Endothelial cell of umbilical vein (primary cell): Measurements from ENCODE around the gene ADAMTS19. TPM values are rescaled to one million over a fixed set of nuclear protein-coding genes. Genes with fewer than 3 reads are reported as not detected.

Experiments used
- BruUV-seq: library from RNA; stranded (reverse); fragments of 400-500 nt; replicated peaks from 2 replicates; lab custom pipeline; 2021; lab: Mats Ljungman, UMichigan
- CTCF ChIA-PET: fragments of 300-600, 350-600 bp; sonication (Branson Sonifier 250); formaldehyde crosslinking; loops from one replicate; lab custom pipeline; 2021; ENCODE audit warnings: antibody characterized with exemption, inconsistent platforms; lab: Charles Lee
- POLR2A ChIA-PET: fragments of 300-600, 350-600 bp; sonication (Branson Sonifier 250); formaldehyde crosslinking; loops from one replicate; lab custom pipeline; 2021; ENCODE audit warnings: antibody characterized with exemption, inconsistent platforms; lab: Charles Lee
- DNase-seq: peaks from one replicate; pipeline ENCODE4 v3.0.0-alpha.2; 2011; ENCODE audit warnings: low read depth, low spot score
- FAIRE-seq: peaks from 2 replicates; lab custom pipeline; 2011; peaks lifted over from hg19 to GRCh38; lab: Jason Lieb, UNC
- H2AFZ ChIP-seq: 2 replicates; pipeline ENCODE4 v1.6.0; 2012; ENCODE audit warnings: low read depth, low read length, control low read depth, inconsistent platforms
- H3K27ac ChIP-seq: 2 replicates; pipeline ENCODE4 v1.5.1; 2011; ENCODE audit warnings: low read depth, mild to moderate bottlenecking, control low read depth, low read length, moderate library complexity; ENCODE audit not compliant: insufficient read depth
- H3K27me3 ChIP-seq, 2 experiments: 2 replicates each; pipeline versions ENCODE4 v1.6.0 to v1.6.1; 2011; ENCODE audit warnings: low read length in 2 of 2, mixed read lengths in 1 of 2; ENCODE audit not compliant: control insufficient read depth in 2 of 2, insufficient read depth in 2 of 2
- H3K36me3 ChIP-seq, 2 experiments: 2 replicates in 1 of 2; 3 replicates in 1 of 2; pipeline ENCODE4 v1.5.1; 2011; ENCODE audit warnings: low read length in 2 of 2, mild to moderate bottlenecking in 1 of 2, moderate library complexity in 1 of 2; ENCODE audit not compliant: control insufficient read depth in 2 of 2, insufficient read depth in 2 of 2; ENCODE audit errors: extremely low read depth in 1 of 2
- H3K4me1 ChIP-seq: 3 replicates; pipeline ENCODE4 v1.5.1; 2011; ENCODE audit warnings: mild to moderate bottlenecking, low read length; ENCODE audit not compliant: control insufficient read depth, insufficient read depth; ENCODE audit errors: extremely low read depth
- H3K4me2 ChIP-seq: 2 replicates; pipeline ENCODE4 v1.6.1; 2011; ENCODE audit warnings: low read length, control low read depth, mixed read lengths; ENCODE audit not compliant: insufficient read depth
- H3K4me3 ChIP-seq, 3 experiments: fragments of 200-600 bp in 1 of 3; sonication (generic), shearing (Covaris generic) in 1 of 3; replicated peaks in 1 of 3; 2 replicates each; pipeline ENCODE4 v1.5.1; 2011 to 2016; ENCODE audit warnings: control low read depth in 3 of 3, low read length in 3 of 3, mild to moderate bottlenecking in 2 of 3, inconsistent platforms in 1 of 3, low read depth in 1 of 3, moderate library complexity in 1 of 3; ENCODE audit not compliant: insufficient read depth in 1 of 3
- H3K79me2 ChIP-seq: 2 replicates; pipeline ENCODE4 v1.6.0; 2012; ENCODE audit warnings: low read length, inconsistent platforms; ENCODE audit not compliant: control insufficient read depth, insufficient read depth
- H3K9ac ChIP-seq: replicated peaks from 2 replicates; pipeline ENCODE3; 2011; ENCODE audit warnings: low read length, control low read depth; ENCODE audit not compliant: insufficient read depth; ENCODE audit errors: extremely low read depth
- H3K9me1 ChIP-seq: replicated peaks from 3 replicates; pipeline ENCODE4 v1.6.0; 2011; ENCODE audit warnings: mild to moderate bottlenecking, low read length; ENCODE audit not compliant: control insufficient read depth, insufficient read depth; ENCODE audit errors: extremely low read depth
- H3K9me3 ChIP-seq: replicated peaks from 2 replicates; pipeline ENCODE4 v1.5.1; 2012; ENCODE audit warnings: low read length, inconsistent platforms; ENCODE audit not compliant: control insufficient read depth, insufficient read depth
- H4K20me1 ChIP-seq: replicated peaks from 2 replicates; pipeline ENCODE3; 2011; ENCODE audit warnings: mild to moderate bottlenecking, low read length; ENCODE audit not compliant: control insufficient read depth, insufficient read depth; ENCODE audit errors: extremely low read depth
- EZH2 ChIP-seq: IDR thresholded peaks from 2 replicates; pipeline ENCODE4 v1.6.1; 2012; ENCODE audit warnings: borderline replicate concordance, low read depth, mild to moderate bottlenecking, moderate library complexity, low read length, inconsistent platforms; ENCODE audit not compliant: severe bottlenecking
- GATA2 ChIP-seq: IDR thresholded peaks from 2 replicates; pipeline ENCODE4 v1.7.0; 2011; ENCODE audit warnings: low read depth, mild to moderate bottlenecking, moderate library complexity, mixed read lengths, low read length; ENCODE audit not compliant: insufficient read length, insufficient read depth
- JUN ChIP-seq: IDR thresholded peaks from 2 replicates; pipeline ENCODE4 v1.6.1; 2011; ENCODE audit warnings: borderline replicate concordance, low read depth; ENCODE audit not compliant: insufficient read length, insufficient read depth
- MYC ChIP-seq: IDR thresholded peaks from one replicate; pipeline ENCODE4 v1.6.1; 2011; ENCODE audit warnings: mild to moderate bottlenecking, low read depth, low read length
- dilution Hi-C: fragments of 300-500 bp; cut with MboI; formaldehyde crosslinking; loops from one replicate; pipeline ENCODE4 v1.15.0; 2019; ENCODE audit warnings: low sequenced_read_pairs; ENCODE audit not compliant: extremely low pct_ligation_motif_present
- intact Hi-C: fragments of 100-400 bp; cut with micrococcal nuclease; formaldehyde crosslinking; loops from one replicate; pipeline ENCODE4 v1.10.0; 2022
- polyA plus RNA-seq, 4 experiments: library from polyadenylated mRNA; depleted of rRNA in 3 of 4; stranded (reverse) in 3 of 4; unstranded in 1 of 4; fragments of >200 nt; gene quantifications; 2 replicates each; pipeline versions ENCODE4 v1.2.1 to v1.2.3, GENCODE V29; 2011 to 2012; ENCODE audit warnings: missing spikeins in 1 of 4
- total RNA-seq: library from RNA; stranded (reverse); gene quantifications from 2 replicates; pipeline ENCODE4 v1.2.3, GENCODE V29; 2021
- TF ChIP-seq, protein P1 (sequence below): IDR thresholded peaks from 2 replicates; pipeline ENCODE4 v1.6.1; 2011; ENCODE audit not compliant: insufficient read depth, insufficient read length
- TF ChIP-seq, protein P2 (sequence below), 2 donors: IDR thresholded peaks; 1 replicate in 1 of 2; 2 replicates in 1 of 2; pipeline ENCODE4 v1.5.1; 2011; ENCODE audit warnings: low read length in 2 of 2, mild to moderate bottlenecking in 2 of 2, moderate library complexity in 2 of 2, control low read depth in 1 of 2, inconsistent platforms in 1 of 2, low read depth in 1 of 2; ENCODE audit not compliant: insufficient read depth in 1 of 2; ENCODE audit errors: extremely low read depth in 1 of 2

ADAMTS19 gene
- total and polyA plus RNA-seq, 2 donors (not counting 3 experiments of a cell fraction or from before 2014, with no cell fraction given): not detected

DNA sequence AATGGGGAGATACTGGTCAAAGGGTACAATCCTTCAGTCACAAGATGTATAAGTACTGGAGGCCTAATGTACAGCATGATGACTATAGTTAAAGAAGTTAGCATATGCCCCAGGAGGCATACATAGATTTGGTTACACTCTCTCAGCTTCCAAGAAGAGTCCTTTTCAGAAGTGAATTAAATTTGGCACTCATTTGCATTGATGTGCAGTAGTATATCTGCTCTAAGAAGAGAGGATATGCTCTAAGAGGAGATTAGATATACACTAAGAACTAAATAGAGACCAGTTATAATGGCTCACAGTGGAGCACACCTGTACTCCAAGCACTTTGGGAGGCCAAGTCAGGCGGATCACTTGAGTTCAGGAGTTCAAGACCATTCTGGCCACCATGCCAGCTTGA is 148.3 kb downstream of the ADAMTS19 start:
- Histone ChIP-seq H3K27me3 (no peaks in the 10 kb centered on the region), H2AFZ (no peak overlapping the region), H3K27ac (no peak overlapping the region), H3K4me2 (no peak overlapping the region), H3K79me2 (no peaks in the 10 kb centered on the region), H4K20me1 (no peaks in the 10 kb centered on the region), H3K9ac (no peak overlapping the region), H3K9me1 (no peaks in the 10 kb centered on the region), H3K4me3 (no peak overlapping the region), H3K36me3 (no peaks in the 10 kb centered on the region), H3K4me1 (no peaks in the 10 kb centered on the region), H3K9me3 (no peaks in the 10 kb centered on the region)
- CTCF ChIA-PET: interaction anchor here (0.5 to 0.9 kb wide), 2 partner anchors 143 to 702 kb away, joined by 3 read pairs; no protein-coding TSS in a partner anchor
- BruUV-seq: no TSS peak
- FAIRE-seq (no peak), DNase-seq (no peak)
- TF ChIP-seq JUN (no peak), GATA2 (no peak), EZH2 (no peak), MYC (no peak)
- TF ChIP-seq, protein P1, sequence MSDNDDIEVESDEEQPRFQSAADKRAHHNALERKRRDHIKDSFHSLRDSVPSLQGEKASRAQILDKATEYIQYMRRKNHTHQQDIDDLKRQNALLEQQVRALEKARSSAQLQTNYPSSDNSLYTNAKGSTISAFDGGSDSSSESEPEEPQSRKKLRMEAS: no peak
- TF ChIP-seq, protein P2, sequence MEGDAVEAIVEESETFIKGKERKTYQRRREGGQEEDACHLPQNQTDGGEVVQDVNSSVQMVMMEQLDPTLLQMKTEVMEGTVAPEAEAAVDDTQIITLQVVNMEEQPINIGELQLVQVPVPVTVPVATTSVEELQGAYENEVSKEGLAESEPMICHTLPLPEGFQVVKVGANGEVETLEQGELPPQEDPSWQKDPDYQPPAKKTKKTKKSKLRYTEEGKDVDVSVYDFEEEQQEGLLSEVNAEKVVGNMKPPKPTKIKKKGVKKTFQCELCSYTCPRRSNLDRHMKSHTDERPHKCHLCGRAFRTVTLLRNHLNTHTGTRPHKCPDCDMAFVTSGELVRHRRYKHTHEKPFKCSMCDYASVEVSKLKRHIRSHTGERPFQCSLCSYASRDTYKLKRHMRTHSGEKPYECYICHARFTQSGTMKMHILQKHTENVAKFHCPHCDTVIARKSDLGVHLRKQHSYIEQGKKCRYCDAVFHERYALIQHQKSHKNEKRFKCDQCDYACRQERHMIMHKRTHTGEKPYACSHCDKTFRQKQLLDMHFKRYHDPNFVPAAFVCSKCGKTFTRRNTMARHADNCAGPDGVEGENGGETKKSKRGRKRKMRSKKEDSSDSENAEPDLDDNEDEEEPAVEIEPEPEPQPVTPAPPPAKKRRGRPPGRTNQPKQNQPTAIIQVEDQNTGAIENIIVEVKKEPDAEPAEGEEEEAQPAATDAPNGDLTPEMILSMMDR (IDR thresholded peaks at IDR 0.05; ENCODE audit: extremely low read depth in 1 of 2, insufficient read depth in 1 of 2, low read depth in 1 of 2, low read length in 2 of 2): no peak
- POLR2A ChIA-PET: no interaction called here
- dilution Hi-C loops: no loop called here
- intact Hi-C loops: no loop called here
